T-helper 1 cell treated with Interleukin-12 subunit alpha and Interleukin-12 subunit beta and Interleukin-4 antibody, amounts not matched to agents 30 ng/mL and 1 ng/mL, for 36 hours (primary cell): ENCODE measurements around the gene ATP2B2. TPM values are rescaled to one million over a fixed set of nuclear protein-coding genes. Genes with fewer than 3 reads are reported as not detected.

Source experiments
- intact Hi-C: fragments of 100-400 bp; cut with micrococcal nuclease; formaldehyde crosslinking; loops from one replicate; pipeline ENCODE4 v1.15.1; 2024
- total RNA-seq: library from RNA; stranded (reverse); gene quantifications from 2 replicates; pipeline ENCODE4 v1.2.3, GENCODE V29; 2022

Gene ATP2B2
- total RNA-seq, 1 donor from 2014 or later, result not detected

DNA sequence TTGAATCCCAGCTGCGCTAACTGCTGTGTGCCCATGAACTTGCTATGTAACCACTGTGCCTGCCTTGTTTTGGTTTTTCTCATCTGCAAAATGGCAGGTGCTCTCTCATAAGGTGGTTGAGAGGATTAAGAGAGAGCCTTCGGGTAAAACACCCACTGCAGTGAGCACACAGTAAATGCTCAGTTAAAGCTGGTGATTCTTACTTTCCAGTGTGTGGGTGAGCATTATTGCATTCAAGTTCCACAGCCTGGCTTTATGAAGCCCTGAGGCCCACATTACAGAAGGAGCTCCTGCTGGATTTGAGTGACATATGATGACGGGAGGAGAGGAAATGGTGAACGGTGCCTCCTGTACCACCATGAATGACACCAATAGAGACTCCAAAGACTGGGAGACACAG is 101.0 kb downstream of the ATP2B2 start:
- intact Hi-C loops, result no loop called here

DNA sequence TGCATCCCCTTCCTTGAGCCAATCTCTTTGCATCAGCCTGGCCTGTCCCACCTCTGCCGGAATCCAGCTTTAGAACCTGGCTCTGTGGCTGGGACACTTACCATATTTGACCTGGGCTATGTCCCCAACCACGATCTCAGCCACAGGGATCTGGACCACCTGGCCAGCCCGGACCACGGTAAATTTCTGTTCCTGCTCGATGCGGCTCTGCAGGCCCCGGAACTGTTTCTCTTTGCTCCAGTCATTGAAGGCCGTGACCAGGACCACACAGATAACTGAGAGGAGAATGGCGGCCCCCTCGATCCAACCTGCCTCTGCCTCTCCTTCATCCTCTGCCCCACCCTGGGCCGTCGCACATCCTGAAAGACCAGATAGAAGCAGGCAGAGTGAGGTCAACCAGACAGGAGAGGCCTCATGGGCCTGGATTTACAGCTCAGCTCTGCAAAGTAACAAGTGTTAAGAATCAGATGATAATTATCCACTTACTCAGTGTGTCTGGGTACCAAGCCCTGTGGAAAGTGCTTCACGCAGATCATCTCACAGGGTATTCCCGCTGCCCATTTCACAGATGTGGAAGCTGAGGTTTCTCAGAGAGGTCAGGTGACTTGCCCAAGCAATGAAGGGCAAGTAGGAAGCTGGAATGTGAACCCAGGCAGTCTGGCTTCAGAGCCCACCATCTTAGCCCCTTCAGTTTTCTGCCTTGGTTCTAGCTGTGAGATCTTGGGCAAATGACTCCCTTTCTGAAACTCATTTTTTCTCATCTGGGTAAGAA is 103.2 kb downstream of the ATP2B2 start:
- intact Hi-C loops, result no loop called here

DNA sequence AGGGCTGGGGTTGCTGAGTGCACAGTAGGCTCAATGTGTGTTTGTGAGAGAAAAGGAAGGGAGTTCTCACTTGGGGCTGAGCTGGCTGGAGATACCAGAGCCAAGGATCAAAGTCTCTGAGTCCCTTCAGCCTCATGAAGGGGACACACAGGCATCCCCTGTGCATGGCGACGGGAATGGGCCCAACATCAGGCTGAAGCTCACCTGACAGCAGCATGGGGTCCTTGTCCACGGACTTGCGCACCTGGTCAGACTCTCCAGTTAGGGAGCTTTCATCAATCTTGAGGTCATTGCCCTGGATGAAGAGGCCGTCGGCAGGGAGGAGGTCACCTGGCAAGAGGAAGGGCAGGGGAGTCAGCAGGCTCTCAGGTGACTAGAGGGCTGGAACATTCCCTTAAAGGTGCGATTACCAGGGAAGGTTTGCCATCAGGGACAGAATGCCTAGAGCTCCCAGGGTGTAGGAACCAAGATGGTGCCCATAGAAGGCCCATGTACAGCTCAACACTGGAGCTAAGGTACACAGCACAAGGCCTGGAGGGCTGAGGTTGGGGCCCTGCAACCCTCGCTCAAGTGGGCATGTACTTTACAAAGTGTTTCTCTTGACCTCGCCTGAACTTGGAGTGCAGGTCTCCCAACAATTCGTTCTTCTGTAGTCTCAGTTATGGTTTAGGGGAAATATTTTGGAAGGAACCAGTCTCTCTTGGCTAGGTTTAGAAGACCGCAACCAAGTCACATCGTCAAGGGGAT is 104.5 kb downstream of the ATP2B2 start:
- intact Hi-C loops, result no loop called here

DNA sequence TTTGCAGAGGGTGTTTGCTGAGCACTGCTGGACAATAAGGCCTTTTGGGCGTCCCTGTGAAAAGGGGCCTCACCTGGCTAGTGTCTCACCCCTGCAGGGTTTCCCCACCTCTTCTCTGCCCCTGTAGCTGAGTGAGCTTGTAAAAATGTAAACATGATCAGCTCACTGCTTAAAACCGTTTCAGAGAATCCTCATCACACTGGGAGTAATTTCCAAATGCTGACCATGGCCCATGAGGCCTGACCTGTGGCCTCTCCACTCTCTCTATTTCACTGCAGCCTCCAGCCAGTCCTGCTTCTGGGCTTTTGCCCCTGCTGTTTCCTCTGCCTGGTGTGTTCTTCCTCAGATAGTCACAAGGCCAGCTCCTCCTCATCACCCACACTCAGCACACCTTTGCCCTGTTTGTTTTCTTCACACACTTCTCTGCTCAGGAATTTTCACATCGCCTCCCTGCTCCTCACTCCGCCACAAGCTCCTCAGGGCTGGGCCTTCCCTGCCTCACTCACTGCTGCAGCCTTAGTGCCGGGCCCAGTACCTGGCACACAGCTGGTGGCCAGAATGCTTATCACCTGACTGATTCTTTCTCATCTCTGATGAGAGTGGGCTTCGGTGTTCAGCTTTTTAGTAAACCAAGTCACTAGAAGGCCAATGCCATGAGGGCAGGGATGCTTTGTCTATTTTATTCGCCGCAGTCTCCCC is 105.2 kb downstream of the ATP2B2 start:
- intact Hi-C loops, result no loop called here

DNA sequence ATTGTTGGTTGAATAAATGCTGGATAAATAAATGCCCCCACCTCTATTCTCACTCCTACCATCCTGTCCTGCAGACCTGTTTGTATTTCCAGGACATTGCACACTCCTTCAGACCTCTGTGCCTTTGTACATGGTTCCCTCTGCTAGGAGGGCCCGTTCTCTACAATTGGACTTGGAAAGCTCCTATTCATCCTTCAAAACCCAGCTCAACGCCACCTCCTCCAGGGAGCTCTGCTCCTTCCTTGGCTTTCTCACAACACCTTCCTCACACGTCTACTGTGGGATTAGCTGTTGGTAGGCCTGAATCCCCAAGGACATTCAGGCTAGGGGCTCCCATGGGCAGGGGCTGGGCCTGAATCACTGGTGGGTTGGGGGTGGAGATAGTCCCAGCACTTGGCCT is 105.8 kb downstream of the ATP2B2 start:
- intact Hi-C loops, result no loop called here

DNA sequence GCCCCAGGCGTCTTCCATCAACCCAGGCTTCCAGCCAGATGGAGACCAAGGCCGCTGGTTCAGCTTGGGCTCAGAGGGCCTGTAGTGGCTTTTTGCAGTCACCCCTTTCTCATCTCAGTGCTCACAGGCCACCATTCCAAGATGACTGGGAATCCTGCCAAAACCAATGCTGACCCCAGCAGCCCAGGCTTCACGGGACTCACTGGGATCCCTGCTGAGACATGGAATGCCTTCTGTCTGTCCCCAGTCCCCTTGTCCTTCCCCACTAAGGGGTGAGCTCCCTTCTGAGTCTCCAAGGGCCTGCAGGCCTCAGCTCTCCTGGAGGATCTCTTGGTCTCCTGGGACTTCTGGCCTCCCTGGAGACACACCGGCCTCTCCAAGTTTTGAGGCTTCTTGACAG is 107.0 kb downstream of the ATP2B2 start:
- intact Hi-C loops, result no loop called here

DNA sequence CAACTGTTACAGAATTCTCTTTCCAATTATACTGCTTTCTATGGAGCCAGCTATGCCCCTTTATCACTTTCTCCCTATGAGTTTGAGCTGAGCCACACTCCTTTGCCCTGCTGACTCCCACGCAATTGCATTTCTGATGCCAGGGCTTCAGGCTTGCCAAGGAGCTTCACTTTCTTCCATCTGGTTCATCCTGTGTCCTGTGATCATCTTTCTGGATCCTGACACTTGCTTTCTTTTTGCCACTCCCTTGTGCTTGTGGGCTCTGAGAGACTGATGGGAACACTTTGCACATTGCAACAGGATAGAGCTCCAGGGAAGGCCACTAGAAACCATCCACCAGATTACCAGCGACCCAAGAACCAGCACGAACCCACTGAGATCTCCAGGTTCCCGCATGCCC is 107.5 kb downstream of the ATP2B2 start:
- intact Hi-C loops, result no loop called here

DNA sequence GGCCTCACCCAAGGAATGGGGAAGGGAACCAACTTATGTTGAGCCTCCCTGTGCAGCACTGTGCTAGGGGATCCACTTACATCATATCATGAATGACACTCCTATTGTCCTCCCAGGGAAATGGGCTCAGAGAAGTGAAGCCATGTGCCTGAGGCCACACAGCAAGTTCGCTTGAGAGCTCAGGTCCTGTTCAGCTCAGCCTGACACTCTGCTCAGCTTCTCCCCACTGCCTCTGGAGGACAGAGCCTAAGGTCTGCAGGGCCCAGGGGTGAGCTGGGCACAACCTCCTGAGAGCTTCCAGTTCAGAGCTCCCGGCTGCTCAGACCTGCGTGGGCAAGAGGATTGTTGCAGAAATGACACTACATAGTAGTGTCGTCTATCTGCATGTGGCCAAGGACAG is 108.5 kb downstream of the ATP2B2 start:
- intact Hi-C loops, result no loop called here

DNA sequence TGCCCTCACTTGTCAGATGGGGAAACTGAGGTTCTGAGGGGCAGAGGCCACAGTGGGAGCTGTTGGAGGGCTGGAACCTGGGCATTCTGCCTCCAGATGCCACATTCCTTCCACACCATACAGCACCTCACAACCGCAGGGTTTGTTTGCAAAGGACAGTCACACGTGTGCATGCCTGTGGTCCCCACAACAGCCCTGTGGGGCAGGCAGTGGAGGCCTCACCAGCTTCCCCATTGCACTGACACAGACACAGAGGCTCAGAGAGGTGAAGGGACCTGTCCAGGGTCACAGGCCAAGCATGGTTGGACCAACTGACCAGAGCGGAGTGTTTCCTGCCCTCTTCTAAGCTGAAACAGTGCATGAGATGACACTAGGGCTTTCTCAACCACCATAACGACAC is 109.3 kb downstream of the ATP2B2 start:
- intact Hi-C loops, result no loop called here

DNA sequence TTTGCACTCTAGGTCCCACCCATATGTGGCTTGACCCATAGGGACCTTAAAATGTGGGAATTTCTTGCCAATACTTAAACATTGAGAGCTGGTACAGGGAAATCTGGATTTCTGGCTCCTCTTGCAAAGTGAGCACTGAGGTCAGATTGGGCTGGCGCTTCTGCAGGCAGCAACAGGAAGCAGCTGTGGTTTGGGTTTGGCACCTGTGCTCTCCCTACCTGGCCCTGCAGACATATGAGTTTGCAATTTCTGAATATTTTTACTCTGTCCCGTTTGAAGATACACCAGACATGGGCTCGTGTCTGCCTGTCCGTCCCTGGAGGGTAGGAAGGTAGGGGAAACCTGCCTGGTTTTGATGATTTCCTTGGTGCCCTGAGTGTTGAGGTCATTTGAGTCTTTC is 109.7 kb downstream of the ATP2B2 start:
- intact Hi-C loops, result no loop called here

DNA sequence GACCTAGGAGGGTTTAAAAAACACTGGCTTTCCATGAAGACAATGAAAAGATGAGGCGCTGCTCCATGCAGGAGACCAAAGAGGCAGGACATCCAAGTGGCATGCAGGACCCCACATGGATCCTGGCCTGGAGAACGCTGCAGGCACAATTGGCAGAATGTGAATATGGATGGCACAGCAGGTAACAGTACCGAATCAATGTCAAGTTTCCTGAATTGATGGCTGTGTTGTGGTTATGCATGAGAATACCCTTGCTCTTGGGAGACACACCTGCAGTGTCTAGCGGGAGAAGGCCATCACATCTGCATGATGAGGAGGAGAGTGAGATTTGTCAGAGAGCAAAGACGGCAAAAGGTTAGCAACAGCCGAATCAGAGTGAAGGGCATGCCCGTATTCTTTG is 110.2 kb downstream of the ATP2B2 start:
- intact Hi-C loops, result no loop called here

DNA sequence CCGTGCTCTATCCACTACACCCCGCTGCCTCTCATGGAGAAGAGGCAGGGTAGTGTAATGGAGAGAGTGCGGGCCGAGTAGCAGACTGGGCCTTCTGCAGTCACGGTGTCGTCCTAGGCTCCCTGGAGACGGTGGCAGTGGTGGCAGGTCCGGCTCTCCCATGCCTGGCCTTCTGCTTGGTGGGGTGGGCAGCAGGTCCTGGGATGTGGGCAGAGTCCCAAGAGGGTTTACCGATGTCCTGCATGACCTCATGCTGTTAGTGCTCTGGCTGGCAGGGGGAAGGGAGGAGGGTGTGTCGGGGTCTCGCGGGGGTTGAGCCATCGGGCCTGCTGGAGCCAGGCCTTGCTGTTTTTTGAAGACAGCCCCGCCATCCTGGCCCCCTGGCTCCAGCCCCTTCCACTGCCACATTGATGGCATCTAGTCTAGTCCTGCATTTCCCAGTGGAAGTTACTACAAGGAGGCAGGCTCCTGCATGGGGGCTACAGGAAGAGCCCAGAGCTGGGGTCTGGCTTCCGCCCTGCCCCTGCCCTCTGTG is 110.8 kb downstream of the ATP2B2 start:
- intact Hi-C loops, result no loop called here

DNA sequence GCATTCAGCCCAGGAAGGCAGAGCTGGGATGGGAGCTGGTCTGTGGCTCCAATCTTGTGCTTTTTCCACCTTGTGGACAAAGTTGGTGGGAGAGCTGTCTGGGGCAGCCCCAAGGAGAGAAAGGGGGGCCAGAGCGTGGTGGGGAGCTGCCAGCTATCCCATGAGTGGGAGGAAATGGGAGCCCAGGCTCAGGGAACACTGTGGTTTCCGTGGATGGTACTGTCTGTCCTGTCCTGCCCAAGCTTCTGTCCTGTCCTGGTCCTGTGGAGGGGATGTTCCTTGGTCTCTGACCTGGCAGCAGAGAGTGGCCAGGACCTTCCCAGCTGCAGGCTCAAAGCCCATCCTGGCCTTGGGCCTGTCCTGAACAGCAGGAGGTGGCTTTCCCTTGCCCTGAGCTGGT is 111.9 kb downstream of the ATP2B2 start:
- intact Hi-C loops, result no loop called here

DNA sequence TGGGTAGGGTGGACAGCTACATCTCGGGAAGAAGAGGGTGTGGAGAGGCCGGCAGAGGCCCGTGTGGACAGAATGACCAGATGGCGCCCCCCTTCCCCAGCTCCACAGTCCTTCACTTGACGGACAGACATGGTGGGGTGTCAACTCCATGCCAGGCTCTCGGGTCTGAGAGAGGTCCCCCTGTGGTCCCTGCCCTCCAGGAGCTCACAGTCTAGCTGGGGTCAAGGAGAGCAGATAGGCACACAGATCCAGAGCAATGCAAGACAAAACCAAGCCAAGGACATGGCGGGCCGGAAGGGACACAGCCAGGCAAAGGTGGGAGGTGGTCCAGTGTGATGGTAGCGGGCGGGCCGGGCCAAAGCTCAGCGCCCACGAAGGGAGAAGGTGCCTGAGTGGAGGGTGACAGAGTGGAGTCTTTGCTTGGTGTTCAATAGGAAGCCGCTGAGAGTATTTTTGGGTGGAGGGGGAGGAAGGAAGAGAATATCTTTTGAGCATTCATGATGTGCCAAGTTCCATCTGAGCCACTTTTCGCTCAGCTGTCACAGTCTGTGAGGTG is 112.4 kb downstream of the ATP2B2 start:
- intact Hi-C loops, result no loop called here

DNA sequence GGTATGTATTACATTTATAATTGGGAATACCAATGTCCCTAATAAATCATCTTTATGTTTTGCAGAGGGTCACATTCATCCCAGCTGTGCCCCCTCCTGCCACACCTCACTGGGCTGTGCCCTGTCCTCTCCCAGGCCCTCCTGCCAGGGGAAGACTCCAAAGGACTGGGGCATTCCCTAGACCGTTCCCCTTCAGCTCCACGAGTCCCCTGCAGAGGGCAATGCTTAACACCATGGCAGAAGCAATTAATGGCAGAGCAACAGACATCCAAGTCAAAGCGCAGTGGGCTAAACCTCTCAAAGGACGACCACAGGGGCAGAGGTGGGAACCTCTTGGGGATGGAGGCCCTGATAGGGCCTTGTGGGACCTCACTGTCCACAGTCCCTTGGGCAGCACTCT is 113.1 kb downstream of the ATP2B2 start:
- intact Hi-C loops, result no loop called here

DNA sequence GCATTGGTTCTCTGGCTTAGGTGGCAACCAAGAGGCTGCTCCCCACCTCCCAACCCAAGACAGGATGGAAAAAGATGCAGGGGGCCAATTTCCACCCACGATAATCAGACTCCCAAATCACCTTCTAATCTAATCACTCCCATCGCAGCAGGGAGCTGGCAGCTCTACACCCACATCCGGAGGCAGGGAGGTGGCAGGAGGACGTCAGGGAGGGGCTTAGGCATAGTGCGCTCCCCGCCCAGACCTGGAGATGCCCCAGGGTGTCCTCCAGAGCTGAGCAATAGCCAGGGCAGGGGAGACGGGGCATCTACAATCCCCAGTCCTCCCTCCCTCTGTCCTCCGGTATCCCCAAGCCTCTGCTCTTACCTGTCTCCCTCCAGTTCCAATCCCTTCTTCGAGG is 114.0 kb downstream of the ATP2B2 start:
- intact Hi-C loops, result no loop called here

DNA sequence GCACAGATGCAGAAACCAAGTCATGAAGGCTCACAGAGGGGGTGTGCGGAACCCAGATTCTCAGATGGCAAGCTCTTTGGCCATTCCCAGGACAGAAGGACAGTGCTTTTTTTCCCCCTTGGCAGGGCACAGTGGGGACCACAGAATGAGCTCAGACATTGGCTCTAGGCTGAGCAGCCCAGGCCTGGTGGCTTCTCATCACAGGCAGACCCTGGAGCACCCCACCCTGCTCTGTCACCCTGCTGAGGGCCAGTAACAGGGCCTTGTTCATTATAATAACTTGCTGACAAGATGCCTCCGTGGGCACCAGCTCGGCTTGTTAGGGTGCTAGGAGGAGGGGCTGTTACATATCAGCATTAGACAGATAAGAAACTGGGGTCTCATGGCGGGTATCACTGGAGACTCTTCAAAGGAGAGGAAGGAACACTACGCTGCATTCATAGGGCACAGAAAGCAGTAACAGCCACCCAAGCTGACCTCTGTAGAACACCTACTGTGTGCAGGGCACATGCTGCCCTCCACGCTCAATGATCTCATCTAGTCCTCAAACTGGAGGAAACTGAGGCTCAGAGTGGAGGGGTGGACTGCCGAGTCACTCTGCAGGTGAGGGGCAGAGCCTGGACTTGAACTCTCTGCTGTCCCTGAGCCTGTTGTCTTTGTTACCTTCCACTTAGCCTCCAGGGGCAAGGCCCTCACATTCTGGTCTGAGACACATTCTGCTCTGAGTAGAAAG is 114.6 kb downstream of the ATP2B2 start:
- intact Hi-C loops, result no loop called here

DNA sequence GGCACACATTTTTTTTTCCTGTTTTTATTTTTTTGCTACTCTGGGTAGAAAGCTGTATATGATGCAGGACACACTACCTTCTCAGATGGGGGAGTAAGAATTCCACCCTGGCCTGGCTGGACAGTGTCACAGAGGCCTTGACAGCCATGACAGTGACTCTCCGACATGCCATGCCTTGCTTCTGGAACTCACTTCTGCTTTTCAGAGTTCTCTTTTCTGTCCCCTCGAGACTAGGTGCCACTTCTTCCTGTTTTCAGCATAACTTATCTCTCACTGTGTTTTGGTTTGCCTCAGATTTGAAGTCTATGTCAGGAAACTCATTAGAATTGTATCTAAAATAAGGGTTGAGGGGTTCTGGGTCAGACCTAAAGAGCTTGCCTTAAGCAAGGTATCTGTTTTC is 115.4 kb downstream of the ATP2B2 start:
- intact Hi-C loops, result no loop called here

DNA sequence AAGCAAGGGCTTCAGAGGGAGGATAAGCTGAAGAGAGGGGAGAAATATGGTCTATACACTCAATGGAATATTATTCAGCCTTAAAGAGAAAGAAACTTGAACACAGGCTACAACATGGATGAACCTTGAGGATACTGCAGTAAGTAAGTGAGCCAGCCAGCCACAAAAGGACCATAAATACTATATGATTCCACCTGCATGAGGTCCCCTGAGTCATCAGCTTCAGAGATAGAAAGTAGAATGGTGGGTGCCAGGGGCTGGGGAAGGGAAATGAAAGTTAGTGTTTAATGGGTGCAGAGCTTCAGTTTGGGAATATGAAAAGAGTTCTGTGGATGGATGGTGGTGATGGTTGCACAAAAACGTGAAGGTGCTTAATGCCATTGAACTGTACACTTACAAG is 116.0 kb downstream of the ATP2B2 start:
- intact Hi-C loops, result no loop called here

DNA sequence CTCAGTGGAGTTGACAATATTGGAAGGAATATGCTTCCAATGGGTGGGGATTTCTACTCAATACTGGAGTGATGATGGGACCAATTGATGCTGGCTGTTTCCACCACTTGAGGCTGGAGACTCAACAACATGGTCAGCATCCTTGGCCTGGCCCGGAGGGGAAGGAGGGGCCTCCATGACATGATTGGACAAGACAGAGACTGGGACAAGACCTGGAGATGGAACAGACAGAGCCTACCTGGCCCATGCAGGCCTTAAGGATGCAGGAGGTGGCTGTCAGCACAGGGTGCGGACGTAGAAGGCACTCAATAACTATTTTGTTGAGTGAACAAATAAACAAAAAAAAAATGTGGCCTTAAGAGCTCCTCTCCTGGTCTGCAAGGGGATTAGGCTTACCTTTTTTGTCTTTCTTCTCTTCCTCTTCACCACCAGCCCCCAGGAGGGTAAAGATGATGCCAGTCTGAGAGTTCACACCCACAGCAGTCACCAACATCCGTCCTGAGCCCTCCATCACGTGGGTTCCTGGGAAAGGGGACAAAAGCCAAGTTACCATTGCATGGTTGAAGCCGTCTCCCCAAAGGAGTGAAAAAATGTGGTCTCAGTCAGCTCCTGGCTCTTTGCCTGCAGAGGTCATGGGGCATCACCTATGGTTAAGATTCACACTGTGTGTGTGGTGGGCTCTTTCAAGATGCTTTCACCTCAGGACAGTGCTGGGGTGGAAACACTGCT is 117.3 kb downstream of the ATP2B2 start:
- intact Hi-C loops, result no loop called here
